HG02759 (cell line): Measurements from ENCODE around the gene NEK11.

Experiments used
- ATAC-seq: cut with Tn5 transposase; IDR thresholded peaks from one replicate; pipeline ENCODE4 v1.9.1; 2021; ENCODE audit warnings: mild to moderate bottlenecking, moderate library complexity; ENCODE audit not compliant: unreplicated experiment

Gene NEK11, protein sequence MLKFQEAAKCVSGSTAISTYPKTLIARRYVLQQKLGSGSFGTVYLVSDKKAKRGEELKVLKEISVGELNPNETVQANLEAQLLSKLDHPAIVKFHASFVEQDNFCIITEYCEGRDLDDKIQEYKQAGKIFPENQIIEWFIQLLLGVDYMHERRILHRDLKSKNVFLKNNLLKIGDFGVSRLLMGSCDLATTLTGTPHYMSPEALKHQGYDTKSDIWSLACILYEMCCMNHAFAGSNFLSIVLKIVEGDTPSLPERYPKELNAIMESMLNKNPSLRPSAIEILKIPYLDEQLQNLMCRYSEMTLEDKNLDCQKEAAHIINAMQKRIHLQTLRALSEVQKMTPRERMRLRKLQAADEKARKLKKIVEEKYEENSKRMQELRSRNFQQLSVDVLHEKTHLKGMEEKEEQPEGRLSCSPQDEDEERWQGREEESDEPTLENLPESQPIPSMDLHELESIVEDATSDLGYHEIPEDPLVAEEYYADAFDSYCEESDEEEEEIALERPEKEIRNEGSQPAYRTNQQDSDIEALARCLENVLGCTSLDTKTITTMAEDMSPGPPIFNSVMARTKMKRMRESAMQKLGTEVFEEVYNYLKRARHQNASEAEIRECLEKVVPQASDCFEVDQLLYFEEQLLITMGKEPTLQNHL

DNA sequence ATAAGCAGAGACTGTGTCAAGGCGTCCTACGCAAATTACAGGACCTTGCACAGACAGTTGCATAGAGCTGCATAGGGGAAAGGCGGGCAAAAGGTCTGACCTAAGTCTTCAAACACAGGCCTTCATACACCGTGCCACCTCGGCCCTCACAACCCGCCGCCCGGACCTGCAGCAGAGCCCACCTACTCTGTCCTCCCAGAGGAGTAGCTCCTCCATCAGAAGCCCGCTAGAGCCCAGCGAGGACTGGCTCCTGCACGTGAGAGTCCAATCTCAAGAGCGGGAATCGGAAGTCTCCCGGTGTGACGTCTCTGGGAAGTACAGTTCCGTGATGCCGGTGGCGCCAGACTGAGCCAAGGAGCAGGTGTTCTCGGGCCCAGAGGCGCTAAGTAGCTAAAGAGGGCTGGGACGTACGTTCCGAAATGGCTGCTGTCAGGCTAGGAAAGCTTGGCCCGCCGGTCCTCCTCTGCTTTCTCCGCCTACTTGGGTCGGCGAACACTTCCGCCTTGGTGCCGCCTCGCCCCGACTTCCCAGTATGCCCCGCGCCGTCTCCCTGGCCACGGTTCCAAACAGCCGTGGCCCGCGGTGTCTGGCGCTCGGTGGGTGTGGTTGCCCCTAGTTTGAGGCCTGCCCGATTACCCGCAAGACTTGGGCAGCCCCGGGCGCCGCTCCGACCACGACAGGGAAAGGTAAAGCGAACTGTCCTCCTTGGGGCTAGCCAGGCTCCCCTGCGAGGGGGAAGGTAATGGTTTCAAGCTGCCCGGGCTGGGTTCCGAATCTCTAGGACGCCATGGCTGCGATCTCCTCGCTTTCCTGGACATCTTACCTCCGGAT lies at the start of gene NEK11, which contains the start of gene ASTE1:
TSS of gene NEK11 (plus strand) at position 557 of the 831 bp plus-strand sequence. CDS start 2,832 bp downstream, outside the sequence.
TSS of gene ASTE1 (minus strand) at position 505 of the 831 bp plus-strand sequence. CDS start 1,519 bp downstream, outside the sequence.
- ATAC-seq: peak; percentile 99

DNA sequence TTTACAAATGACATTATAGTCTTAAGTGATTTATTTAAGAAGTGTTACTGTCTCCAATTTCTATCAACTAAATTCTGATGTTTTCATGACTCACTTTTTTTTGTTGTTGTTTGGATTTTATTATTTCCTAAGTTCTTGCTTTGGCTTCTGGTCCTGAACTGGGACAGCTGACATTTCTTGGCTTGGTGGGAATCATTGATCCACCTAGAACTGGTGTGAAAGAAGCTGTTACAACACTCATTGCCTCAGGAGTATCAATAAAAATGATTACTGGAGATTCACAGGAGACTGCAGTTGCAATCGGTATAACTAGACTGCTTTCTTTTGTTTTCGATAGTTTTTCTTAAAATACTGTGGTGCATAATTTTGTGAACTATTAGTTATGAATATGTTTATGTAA lies 47.6 kb upstream of the NEK11 start:
- no peak for ATAC-seq

DNA sequence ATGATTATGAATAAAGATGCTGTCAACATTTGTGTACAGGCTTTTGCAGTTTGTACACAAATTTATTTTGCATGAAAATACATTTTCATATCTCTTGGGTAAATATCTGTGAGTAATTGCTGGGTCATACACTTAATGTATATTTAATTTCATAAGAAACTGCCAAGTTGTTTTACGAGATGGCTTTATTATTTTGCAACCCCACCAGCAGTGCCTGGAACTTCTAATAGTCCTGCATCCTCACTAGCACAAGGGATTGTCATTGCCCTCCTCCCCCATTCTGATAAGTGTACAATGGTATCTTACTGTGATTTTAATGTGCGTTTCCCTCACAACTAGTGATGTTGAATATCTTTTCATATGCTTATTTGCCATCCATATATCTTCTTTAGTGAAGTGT lies 45.2 kb upstream of the NEK11 start:
- no peak for ATAC-seq

DNA sequence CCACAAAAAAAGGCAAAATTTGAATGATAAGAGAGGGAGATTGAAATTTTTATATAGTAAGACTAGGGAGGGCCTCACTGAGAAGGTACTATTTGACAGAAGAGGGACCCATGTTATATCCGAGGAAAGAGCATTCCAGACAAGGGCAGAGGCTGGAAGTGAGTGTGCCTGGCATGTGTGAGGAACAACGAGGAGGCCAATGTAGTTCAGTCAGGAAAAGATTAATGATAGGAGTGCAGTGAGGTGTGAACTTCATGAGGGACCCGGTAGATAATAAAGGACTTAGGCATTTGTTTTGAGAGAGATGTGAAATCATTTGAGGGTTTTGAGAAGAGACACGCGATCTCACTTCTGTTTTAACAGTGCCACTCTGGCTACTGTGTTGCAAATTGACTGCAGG lies 36.4 kb upstream of the NEK11 start:
- ATAC-seq: no peak

DNA sequence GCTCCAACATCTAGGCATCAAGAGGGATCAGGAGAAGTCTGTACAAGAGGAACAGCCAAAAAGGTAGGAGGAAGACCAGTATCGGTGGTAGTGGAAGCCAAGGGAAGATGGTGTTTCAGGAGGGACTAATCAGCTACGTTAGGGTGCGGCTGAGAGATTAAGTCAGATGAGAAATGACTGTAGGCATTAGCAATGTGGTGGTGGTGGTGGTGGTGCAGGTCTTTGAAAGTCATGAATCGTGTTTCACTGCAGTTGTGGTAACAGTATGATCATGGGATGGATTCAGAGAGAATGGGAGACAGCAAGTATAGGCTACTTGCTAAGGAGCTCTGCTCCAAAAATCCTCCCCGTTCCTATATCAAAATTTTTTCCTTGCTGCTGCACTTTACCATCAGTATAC lies 35.6 kb upstream of the NEK11 start:
- no peak for ATAC-seq

DNA sequence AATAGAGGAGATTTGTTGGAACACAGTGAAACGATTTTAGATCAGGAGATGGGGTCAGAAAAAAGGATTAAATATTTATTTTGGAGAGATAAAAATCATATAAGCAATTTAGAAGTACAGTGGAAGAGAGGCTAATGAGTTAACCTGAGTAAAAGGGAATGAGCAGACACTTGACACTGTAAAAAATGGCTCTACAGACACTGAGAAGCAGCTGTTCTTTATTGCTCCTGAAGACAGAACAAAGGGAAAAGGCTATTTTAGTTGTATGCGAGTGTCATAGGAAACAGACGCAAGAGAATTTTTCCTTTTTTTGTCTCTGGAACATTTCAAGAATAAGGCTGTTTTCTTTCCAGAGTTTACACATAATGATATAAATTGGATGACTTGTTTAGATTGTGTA lies 34.3 kb upstream of the NEK11 start:
- no peak for ATAC-seq

DNA sequence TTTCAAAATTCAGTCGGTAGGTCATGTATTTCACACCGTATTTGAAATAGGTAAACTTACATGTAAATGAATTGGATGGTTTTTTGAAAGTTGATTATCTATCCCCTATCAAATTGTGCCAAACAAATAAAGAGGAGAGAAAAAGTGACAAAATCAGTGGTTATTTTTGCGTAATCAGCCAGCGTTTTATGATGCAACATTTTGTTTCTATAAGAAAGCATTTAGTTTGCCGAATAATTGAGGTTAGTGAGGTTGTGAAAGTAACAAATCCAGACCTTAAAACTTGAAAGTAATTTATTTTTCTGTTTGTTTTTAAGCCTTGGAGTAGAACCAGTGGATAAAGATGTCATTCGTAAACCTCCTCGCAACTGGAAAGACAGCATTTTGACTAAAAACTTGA lies 29.4 kb upstream of the NEK11 start:
- no peak for ATAC-seq

DNA sequence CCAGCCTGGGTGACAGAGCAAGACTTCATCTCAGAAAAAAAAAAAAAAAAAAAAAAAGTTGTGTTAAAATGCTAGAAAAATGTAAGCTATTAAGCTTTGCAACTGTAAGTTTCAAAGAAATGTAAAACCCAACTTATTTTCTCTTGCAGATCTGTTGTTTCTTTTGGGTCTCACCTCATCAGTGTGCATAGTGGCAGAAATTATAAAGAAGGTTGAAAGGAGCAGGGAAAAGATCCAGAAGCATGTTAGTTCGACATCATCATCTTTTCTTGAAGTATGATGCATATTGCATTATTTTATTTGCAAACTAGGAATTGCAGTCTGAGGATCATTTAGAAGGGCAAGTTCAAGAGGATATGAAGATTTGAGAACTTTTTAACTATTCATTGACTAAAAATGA lies 25.6 kb upstream of the NEK11 start:
- no peak for ATAC-seq

DNA sequence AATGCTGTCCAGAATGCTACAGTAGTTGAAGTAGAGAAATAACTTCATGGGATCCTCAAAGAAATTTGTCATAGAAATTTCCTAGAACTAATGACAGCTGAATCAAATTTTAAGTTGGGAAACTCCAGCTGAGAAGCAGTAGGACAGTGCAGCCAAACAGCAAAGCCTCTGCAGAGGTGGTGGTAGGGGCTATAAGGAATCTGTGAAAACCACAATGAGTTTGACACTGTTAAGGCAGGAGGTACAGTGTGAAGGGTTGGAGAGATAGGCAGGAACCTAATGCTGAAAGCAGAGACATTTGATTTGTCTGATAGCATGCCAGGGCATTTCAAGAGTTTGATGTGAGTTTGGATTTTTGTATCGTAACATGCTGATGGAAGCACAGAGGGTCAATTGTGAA lies 22.1 kb upstream of the NEK11 start:
- no peak for ATAC-seq

DNA sequence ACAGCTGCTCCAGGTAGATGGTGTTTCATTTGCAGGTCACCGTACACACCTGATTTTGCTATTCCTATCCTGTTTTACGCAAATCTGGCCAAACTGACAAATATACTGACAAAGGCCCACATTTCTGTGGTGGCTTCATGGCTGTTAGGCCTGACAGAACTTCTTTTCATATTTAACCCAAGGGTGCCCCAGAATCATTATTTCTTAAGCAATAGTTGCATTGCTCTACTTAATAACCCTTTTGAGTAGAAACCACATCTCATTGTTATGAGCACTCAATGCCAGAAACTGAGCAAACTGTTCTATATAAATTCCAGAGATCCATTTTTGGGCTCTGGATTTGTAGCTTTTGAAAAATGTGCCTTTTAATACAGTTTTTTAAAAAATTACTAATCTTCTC lies 19.4 kb upstream of the NEK11 start:
- ATAC-seq: no peak

DNA sequence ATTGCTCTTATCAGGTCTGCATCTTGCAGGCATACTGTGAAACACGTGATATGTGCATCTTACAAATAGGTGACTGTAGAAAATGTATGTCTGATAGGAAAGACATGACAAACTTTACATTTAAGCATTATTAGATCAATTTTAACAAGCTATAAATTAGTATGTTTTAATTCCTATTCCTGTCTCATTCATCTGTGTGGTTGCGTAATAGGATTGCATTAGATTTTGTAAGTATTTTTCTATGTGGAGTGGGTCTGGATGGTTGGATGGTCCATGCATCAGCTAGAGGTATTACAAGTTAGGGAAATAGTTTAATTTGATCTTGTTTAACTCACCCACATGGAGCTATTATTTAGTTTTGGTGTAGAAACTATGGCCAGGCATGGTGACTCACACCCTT lies 18.9 kb upstream of the NEK11 start:
- ATAC-seq: no peak

DNA sequence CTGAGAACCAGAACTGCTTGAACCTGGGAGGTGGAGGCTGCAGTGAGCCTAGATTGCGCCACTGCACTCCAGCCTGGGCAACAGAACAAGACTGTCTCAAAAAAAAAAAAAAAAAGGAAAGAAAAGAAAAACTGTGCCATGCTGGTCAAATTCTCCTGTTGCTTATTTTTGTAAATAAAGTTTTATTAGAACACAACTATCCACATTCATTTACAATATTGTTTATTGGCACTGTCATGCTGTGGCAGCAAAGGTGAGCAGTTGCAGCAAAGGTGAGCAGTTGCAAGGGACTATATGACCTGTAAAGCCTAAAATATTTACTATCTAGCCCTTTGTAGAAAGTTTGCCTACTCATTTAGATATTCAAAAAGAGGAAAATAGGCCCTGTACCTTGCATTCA lies 18.4 kb upstream of the NEK11 start:
- no peak for ATAC-seq

DNA sequence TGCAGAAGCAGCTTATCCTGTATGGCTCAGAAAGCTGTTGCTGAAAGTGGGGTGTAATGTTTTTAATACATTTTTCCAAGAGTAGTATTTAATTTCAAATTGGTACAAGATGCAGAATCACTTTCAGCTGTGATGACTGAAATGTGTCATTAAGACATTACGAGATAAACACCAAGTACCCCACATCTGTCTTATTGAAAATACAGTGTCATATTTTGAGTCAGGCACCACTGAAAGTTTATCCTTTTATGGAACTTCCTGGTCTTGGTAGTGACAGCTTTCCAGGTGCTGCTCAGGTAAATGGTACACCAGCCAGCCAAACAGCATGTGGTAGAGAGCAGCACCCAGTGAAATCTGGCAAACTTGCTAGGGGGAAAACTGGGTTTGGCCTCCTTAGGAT lies 17.0 kb upstream of the NEK11 start:
- no peak for ATAC-seq

DNA sequence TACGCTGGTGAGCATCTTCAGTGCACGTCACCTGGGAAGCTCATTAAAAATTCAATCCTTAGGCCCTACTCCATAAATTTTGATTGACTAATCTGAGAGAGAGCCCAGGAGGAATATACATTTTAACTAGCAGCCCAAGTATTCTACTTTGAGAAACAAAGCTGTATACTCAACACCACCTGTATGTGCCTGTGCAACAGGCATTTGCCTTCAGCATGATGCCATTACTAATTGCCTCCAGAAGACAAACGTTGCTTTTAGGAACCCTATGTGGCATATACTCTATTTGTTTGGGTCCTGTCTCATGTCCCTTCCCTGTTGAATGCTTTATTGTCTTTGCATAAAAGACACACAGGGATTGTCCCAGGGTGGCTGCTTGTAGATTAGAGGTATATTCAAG lies 7.7 kb upstream of the NEK11 start:
- ATAC-seq: no peak

DNA sequence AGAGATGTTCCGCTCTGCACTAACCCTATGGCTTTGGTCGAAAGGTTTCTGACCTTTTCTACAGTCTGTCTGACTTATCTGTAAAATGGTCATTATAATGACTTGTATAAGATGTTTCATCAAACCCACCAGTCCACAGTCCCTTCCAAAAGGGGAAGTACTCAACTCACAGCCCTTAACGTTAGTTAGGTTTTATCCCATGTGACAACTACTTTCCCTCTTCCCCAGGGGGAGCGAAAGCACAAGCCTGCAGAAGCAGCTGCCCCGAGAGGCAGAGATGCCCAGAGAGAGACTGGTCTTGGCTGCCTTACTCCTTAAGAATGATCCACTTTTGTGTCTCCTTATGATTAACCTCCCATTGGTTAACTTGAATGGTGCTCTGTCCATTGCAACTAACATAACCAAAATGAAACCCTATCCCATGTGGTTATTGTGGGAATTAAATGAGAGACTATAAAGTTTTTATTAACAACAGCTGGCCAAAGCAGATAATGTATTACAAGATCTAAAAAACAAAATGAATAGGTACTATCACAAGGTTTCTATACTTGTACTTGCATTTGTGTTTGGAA lies 6.5 kb upstream of the NEK11 start:
- no peak for ATAC-seq

DNA sequence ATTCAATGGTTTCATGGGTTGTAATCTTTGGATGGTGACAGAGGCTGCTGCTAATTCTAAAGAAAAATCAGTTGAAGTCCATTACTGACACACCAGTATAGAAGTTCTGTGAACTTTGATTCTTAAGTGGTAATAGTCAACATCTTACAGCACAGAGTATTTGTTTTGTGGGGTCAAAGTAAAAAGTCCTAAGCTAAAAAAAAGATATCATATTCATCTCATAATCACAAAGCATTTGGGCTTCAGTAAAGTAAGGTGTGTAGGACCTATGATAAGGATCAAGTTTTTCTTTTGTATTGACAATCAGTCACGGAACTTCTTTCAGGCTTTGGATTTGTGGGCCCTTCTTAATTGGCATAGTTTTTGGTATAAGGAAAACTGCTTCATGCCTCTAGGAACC lies 1.1 kb upstream of the NEK11 start:
- no peak for ATAC-seq

DNA sequence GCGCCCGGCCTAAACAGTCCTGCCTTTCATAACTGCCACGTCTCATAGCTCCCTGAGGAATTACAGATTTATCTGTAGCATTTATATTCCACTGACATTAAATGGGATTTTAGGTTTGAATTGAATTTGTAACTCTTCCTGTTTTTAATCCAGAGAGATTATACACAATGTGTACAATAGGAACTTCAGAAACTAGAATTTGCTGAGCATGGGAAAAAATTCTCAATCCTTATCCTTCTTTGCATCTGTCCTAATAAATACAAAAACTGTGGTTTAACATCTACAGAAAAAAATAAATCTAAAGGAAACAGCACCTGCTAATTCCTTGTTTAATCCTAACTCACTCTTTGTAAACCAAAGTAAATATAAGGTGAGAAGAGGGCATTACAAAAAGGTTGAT lies 2.2 kb downstream of the NEK11 start:
- ATAC-seq: no peak

DNA sequence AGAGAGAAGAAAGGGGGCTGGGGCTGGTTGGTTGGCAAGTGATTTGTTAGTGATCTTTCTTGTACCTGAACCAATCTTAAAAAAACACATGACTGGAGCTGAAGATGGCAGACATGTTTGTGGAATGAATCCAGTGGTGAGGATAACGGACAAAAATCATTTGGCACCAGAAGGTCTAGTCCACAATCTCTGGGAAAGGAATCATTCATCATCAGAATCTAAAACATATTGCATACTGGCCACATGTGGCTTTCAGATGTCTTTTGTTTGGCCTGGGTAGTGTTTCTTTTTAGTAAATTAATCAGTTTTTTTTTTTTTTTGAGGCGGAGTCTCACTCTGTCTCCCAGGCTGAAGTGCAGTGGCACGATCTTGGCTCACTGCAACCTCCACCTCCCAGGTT lies 5.0 kb downstream of the NEK11 start:
- no peak for ATAC-seq

DNA sequence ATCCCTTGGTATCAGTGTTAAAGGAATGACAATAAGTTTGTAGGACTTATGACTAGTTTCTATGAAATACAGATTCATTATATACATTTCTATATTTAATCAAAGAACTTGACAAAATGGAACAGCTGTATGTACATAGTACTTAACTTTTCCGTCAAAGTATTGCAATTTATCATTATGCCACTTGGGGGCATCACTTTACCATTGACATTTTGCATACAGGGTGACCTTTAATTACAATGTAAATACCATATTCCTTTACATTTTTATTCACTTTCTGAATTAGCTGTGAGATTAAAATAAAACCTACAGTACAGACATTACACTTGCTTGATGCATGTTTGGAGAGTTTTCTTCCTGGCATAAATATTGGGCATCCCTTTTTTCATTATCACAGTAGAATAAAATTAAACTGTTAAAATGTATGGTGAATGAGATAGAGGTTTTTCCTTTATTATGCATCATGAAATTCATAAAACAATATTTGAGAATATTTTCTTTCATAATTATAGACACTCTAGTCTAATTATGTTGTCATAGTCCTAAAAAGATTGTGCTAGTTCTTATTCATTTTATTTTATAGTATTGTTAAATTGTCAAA lies 6.9 kb downstream of the NEK11 start:
- peak; percentile 57 for ATAC-seq

DNA sequence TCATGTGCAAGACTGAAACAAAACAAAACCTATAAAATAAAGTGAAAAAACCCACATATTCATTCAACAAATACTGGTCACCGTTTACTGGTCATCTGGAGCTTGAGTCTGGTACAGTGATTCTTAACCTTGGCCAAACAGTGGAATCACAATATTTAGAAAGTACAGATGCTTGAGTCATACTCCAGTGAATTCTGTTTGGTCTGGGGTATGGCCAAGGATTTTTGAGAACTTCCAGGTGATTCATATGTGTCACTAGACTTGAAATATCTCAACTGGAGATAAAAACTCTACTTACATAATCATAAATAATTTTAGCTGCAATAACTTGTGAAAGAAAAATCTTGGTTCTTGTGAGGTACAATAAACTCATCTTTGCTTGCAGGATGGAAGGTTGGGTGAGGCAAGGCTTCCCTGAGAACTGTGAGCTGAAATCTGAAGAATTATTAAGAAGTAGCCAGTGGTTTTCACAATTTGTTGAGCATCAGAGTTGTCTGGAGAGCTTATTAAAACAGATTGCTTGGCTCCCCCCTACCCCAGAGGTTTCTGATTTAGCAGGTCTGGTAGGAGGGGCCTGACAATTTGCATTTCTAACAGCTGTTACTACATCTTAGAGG lies 9.6 kb downstream of the NEK11 start:
- no peak for ATAC-seq
